ENCODE results near the gene CCSER1.
"Not testable (repeated sequence)": the region's sequence is repeated elsewhere in the genome, so short reads cannot be mapped to it uniquely, and the experiment has no call there.

Gene CCSER1

GRCh38 chr4:90889171-90889570, 762.0 kb downstream of the CCSER1 start:
- Histone ChIP-seq H3K36me3 (no peaks in the 10 kb centered on the region), H3K4me3 (ENCODE audit: low read depth, low read length) (no peak overlapping the region), H3K27me3 (no peaks in the 10 kb centered on the region), H3K4me1 (no peaks in the 10 kb centered on the region), H3K9me3 (no peaks in the 10 kb centered on the region)
- TF ChIP-seq CTCF (IDR thresholded peaks at IDR 0.05; ENCODE audit: low read depth, low read length): no peak
- no peak for DNase-seq

GRCh38 chr4:90903413-90903812, 776.2 kb downstream of the CCSER1 start:
- H3K27me3 ChIP-seq; H3K4me3 ChIP-seq (ENCODE audit: low read depth, low read length); H3K9me3 ChIP-seq; H3K36me3 ChIP-seq: not testable (repeated sequence)
- peaks cover 27% of the 10 kb centered on the region for H3K4me1 ChIP-seq
- DNase-seq: peak; percentile 59

- no peak for DNase-seq
- no peaks in the 10 kb centered on the region for H3K36me3 ChIP-seq
- no peak for TF ChIP-seq CTCF (IDR thresholded peaks at IDR 0.05; ENCODE audit: low read depth, low read length)
Measured at GRCh38 chr4:90904021-90904420, 776.8 kb downstream of the CCSER1 start.

GRCh38 chr4:90906239-90906638, 779.0 kb downstream of the CCSER1 start:
- Histone ChIP-seq H3K36me3 (no peaks in the 10 kb centered on the region), H3K4me3 (ENCODE audit: low read depth, low read length) (no peak overlapping the region), H3K27me3 (no peaks in the 10 kb centered on the region), H3K9me3 (peaks cover 5% of the 10 kb centered on the region), H3K4me1 (peaks cover 27% of the 10 kb centered on the region)
- DNase-seq: no peak
- TF ChIP-seq CTCF (IDR thresholded peaks at IDR 0.05; ENCODE audit: low read depth, low read length): no peak

More at GRCh38 chr4:90904021-90904420, 776.8 kb downstream of the CCSER1 start:
- Histone ChIP-seq H3K27me3 (no peaks in the 10 kb centered on the region), H3K9me3 (peaks cover 5% of the 10 kb centered on the region), H3K4me1 (peaks cover 27% of the 10 kb centered on the region), H3K4me3 (ENCODE audit: low read depth, low read length) (peak overlapping the region; percentile 10; the same call in 1 of the 2 replicates)

GRCh38 chr4:90911724-90912434, 784.7 kb downstream of the CCSER1 start:
- H3K9me3 ChIP-seq; H3K4me3 ChIP-seq (ENCODE audit: low read depth, low read length); H3K4me1 ChIP-seq; H3K36me3 ChIP-seq; DNase-seq; H3K27me3 ChIP-seq: not testable (repeated sequence)

GRCh38 chr4:90922174-90922573, 795.0 kb downstream of the CCSER1 start:
- no peak for DNase-seq
- Histone ChIP-seq H3K4me1 (no peaks in the 10 kb centered on the region), H3K36me3 (no peaks in the 10 kb centered on the region), H3K4me3 (ENCODE audit: low read depth, low read length) (no peak overlapping the region), H3K9me3 (no peaks in the 10 kb centered on the region), H3K27me3 (no peaks in the 10 kb centered on the region)
- TF ChIP-seq CTCF (IDR thresholded peaks at IDR 0.05; ENCODE audit: low read depth, low read length): no peak

GRCh38 chr4:90926957-90927356, 799.8 kb downstream of the CCSER1 start:
- Histone ChIP-seq H3K9me3 (no peaks in the 10 kb centered on the region), H3K4me3 (ENCODE audit: low read depth, low read length) (no peak overlapping the region), H3K36me3 (no peaks in the 10 kb centered on the region), H3K27me3 (no peaks in the 10 kb centered on the region), H3K4me1 (no peaks in the 10 kb centered on the region)
- TF ChIP-seq CTCF (IDR thresholded peaks at IDR 0.05; ENCODE audit: low read depth, low read length): no peak
- DNase-seq: no peak

All from BE2C (cell line).